PFSK-1 (cell line): Measurements from ENCODE around the gene SLC25A41.

Source experiments
- POLR2AphosphoS5 ChIP-seq: IDR thresholded peaks from 2 replicates; pipeline ENCODE4 v1.6.1; 2012; ENCODE audit warnings: low read depth, mild to moderate bottlenecking, control low read depth, low read length, moderate library complexity
- REST ChIP-seq, 2 experiments: IDR thresholded peaks; 2 replicates each; pipeline versions ENCODE4 v1.6.1 to v1.8.0; 2011 to 2012; ENCODE audit warnings: low read depth in 2 of 2, low read length in 2 of 2, control low read depth in 1 of 2, inconsistent platforms in 1 of 2, mild to moderate bottlenecking in 1 of 2, moderate library complexity in 1 of 2; ENCODE audit not compliant: insufficient read depth in 1 of 2
- SIN3A ChIP-seq: IDR thresholded peaks from 2 replicates; pipeline ENCODE4 v1.6.1; 2012; ENCODE audit warnings: mild to moderate bottlenecking, low read length, moderate library complexity, borderline replicate concordance; ENCODE audit not compliant: insufficient read depth
- TAF1 ChIP-seq: IDR thresholded peaks from 2 replicates; pipeline ENCODE4 v1.6.1; 2012; ENCODE audit warnings: low read length, control low read depth, borderline replicate concordance; ENCODE audit not compliant: insufficient read depth

DNA sequence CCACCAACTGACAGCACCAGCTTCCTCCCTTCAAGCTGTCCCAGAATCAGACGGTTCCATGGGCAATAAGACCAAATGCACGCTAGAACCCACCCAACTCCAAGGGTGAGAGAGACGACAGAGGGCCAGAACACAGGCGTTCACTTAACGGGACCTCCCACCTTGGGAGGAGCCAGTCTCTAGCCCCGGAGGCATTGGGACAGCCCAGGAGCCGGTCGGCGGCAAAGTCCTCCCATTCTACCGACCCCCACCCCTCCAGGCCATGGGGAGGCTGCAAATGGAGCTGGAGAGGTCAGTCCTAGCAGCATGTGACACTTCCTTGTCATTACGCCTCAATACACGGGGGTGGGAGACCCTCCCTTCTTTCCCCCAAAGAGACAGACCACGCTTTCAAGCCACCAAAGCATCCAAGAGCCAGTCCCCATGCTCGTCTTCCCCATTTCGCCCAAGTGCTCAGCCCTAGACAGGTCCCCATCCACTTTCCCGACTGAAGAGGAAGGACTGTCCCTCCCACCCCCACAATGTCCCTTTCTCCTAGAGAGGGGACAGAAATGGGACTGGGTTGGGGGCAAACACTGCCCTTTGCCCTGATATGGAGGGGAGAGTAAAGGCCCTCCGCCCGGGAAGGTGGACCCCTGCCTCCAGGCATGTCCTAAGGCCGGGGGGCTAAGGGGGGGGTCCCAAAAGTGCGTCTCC lies 9.9 kb downstream of the SLC25A41 start:
- TF ChIP-seq POLR2AphosphoS5: 0 out of 2 replicates have a peak, but pooled peaks have one; percentile 27
- TF ChIP-seq TAF1: no peak
- TF ChIP-seq REST (IDR thresholded peaks at IDR 0.05; ENCODE audit: insufficient read depth in 1 of 2, low read depth in 2 of 2, low read length in 2 of 2): no peak
- TF ChIP-seq SIN3A: no peak
